GM21528 (cell line): ENCODE data around the gene COLQ.
"Not testable (repeated sequence)": the region's sequence is repeated elsewhere in the genome, so short reads cannot be mapped to it uniquely, and the experiment has no call there.

Source experiments
- ATAC-seq: cut with Tn5 transposase; IDR thresholded peaks from one replicate; pipeline ENCODE4 v1.9.1; 2021; ENCODE audit warnings: mild to moderate bottlenecking, moderate library complexity; ENCODE audit not compliant: unreplicated experiment, low FRiP score

The COLQ gene

DNA sequence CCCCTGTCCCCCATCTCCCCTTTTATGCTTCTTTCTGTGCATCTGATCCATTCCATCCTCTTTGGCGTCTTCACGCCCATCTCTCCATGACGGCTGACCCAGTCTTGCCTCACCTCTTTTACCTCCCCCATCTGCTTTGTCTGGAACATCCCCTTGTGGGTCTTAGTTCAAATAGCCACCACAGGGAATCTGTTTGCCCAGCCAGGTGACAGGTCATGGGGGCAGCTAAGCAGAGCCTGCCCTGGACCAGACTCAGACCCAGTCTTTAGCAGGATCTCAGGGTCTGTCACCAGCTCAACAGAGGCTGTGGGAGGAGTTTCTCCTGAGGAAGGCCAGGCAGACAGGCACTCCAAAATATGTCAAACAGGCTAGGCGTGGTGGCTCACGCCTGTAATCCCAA is 28.1 kb downstream of the COLQ start:
- no peak for ATAC-seq

DNA sequence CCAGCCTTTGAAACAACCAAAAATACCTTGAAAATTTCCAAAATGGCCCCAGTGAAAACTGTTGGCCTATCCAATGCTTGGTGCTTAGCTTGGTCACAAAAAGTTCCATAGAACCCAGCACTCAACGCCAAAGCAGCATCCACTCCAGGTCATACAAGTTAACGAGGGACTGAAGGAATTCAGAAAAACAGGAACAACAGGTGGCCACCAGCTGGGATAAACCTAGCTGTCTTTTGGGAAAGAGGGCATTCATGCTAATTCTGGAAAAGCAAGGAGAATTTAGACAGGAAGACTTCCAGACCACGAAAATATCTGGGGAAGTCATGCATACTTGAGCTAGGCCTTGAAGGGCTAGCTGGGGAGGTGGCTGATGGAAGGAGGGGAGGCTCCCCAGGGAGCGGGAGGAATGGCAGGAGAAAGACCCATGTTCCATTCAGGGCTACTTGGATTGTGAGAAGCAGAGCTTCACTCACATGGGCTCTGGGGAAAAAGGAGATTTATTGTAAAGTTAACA is 28.6 kb downstream of the COLQ start:
- ATAC-seq: no peak

DNA sequence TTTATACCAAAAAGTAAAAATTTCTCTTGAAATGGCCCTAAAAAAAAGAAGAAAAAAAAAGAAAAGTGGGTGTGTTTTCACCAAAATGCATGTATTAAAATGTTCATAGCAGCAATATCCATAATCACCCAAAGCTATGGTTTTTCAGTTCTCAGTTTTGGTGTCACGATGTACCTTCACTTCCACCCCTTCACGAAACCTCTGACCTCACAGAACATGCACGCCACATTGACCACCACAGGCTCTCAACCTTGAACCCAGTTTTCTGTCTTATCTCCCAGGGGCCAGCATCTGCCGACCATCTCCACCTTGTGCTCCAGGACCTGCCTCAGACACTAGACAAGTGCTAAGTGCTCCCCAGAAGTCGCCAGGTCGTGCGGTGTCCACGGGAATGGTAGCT is 30.4 kb downstream of the COLQ start:
- ATAC-seq: no peak

DNA sequence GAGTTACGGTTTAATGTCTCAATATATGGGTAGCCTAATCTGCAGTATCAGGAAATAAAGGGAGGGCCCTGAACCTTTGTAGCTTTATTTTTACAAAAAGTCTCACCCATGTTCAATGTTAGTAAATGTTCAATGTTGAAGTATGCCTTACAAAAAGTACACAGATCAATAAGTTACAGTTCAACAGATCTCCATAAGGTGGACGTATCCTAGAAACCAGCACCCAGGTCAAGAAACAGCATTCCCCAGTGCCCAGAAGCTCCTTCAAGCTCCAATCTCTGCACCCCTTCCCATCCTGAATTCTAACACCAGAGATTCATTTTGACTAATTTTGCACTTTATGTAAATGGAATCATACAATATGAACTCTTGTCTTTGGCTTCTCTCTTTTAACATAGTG is 31.3 kb downstream of the COLQ start:
- no peak for ATAC-seq

DNA sequence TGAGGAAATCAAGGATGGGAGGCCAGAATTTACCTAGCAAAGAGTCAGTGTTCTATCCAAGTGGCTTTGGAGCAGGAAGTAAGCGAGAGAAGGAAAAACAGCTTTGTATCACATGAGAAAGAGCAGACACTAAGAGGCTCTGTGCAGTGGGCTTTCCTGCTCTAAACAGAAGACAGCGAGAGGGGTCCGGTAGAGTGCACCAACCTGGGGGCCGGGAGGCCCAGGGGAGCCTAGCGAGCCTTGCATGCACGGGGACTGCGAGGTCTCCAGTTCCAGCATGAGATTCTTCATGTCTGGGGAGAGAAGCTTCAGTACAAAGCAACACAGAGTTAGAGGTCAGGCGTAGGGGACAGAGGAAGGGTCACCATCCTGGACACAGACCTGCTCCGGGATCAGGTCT is 33.5 kb downstream of the COLQ start:
- no peak for ATAC-seq

DNA sequence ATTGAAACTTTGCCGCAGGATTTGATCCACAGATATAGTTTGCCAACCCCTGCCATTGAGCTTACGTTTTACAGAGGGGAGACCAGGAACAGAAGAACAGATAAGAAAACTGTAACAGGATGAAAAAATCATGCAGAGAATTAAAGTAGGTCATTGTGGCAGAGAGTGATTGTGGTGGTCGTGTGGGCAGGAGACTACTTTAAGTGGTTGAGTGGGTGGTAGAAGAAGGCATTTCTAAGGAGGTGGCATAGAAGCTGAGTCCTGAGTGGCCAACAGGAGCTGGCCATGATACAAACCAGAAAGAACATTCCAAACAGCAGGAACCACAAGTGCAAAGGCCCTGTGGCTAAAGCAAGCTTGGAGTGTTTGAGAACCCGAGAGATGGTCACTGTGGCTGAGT is 34.5 kb downstream of the COLQ start:
- no peak for ATAC-seq

DNA sequence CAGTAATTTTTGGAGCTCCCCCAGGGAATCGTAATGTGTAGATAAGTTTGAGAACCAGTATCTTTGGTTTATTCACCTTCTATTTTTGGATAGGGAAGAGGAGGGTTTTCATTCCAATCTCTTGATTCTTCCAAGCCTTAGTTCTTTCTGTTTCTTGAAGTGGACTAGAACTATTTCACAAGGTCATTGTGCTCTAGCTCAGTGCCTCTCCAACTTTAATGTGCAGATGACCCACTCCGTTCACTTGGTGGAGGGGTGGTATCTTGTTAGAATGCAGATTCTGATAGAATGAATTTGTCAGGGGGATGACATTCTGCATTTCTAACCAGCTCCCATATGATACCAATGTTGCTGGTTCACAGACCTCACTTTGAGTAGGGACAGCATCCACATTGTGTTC is 35.5 kb downstream of the COLQ start:
- ATAC-seq: no peak

DNA sequence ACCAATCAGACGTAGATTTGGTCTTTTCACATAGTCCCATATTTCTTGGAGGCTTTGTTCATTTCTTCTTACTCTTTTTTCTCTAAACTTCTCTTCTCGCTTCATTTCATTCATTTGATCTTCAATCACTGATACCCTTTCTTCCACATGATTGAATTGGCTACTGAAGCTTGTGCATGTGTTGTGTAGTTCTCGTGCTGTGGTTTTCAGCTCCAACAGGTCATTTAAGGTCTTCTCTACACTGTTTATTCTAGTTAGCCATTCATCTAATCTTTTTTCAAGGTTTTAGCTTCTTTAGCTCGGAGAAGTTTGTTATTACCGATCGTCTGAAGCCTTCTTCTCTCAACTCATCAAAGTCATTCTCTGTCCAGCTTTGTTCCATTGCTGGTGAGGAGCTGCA is 37.0 kb downstream of the COLQ start:
- ATAC-seq: not testable (repeated sequence)

DNA sequence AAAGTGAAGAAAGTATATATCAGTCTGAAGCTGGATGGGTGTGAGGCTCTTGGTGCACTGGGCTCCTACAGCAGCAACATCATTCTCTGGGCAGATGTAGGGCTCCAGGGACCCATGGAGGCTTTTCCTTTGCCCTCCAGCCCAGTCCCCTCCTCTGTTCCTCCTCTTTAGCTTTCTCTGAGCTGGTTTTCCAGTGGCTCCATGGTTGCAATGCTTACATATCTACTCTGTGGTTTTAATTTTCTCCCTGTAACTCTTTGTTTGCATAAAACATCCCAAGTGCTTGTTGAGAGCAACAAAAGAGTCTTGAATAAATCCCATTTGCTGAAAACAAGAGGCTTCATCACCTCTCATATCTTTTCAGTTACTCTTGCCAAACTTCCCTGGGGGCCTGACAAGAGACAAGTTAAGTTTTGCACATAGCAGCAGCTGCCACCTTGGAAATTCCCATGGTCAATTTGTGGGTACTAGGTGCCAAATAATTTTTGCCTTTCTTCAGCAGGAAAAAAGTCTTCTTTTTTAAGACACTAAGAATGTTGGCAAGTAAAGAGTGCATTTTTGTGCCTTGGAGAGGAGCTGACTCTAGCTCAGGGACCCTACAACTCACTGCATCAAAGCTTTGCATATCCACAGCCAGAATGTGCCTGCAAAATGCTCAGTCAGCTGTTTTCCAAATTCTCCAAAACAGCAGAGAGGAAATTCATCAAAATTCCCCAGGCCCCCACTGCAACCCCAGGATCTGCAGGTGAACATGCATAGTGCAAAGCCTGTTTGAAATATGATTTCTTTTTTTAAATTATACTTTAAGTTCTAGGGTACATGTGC is 41.9 kb downstream of the COLQ start:
- ATAC-seq: no peak

DNA sequence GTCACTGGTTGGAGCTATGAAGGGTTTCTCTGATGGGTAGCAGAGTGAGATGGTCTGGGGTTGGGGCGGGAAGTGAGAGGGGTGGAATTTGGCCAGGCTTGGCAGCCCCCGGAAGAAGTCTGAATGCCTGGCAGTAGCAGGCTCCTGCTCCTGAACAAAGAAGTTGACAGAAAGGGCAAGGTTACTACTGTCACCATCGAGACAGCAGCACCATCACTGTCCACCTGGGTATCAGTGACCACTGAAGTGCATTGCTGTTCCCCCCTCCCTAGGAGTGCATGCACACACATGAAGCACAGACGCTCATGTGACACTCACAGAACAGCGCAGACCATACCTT is 42.9 kb downstream of the COLQ start:
- no peak for ATAC-seq

DNA sequence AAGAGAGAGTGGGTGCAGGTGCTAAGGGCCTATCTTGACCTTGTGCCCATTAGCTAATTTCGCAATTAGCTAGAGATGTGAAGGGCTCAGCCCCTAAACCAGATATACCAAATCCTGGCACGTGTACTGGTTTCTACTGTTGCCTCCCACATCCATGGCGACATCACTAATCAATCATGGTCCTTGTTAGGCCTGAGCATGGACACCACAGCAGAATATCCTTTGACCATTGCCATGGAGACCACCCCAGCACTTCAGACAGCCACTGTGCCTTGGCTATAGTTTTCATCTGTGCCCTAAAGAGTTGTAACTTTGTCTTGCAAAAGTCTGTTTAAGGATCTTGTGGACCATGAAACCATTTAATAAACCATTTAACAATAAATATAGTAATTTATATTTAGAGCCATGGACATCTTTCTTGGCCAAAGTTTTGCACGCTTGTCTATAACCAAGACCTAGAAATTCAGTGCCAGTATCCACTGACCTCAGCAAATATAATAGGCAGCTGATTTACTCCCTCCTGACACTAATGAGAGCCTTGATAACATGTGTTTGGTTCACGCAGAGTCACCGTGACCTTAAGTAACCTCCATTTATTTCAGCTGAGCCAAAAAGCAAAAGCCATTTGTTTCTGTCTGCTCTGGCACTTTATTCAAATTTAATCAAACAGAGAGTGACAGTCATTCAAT is 43.4 kb downstream of the COLQ start:
- ATAC-seq: no peak

DNA sequence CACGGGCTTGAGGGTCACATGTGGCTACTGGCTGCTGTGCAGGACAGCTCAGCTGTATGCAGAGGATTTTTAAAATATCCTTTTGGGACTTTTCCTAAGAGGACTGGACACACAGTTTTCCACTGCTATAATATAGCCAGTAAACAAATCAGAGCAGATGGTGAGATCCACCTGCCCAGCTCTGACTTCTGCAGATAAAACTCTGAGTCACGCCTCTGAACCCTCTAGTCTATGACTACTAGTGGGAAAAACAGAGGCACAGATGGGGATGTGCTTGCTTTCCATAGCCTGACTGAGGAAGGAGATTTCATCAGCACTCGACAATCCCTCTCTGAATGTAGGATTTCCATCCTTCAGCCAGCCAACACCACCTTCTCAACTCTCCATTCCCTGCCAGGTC is 45.1 kb downstream of the COLQ start:
- no peak for ATAC-seq

DNA sequence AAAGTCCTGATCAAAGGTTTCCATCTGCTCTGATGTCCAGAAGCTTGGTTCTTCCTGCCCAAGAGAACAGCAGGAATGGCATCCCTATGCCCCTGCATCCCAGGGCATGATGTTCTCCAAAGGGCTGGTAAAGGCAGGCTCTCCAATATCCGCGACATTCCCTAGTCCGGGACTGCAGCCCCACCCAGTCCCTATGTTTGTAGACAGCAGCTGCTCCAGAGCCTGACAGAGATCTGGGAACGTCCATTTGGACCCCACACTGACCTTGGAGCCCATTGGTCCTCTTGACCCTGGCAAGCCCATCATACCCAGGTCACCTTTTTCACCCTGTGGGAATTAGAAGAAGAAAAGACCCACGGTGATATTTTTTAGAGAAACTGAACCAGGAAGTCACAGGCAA is 46.3 kb downstream of the COLQ start:
- ATAC-seq: no peak

DNA sequence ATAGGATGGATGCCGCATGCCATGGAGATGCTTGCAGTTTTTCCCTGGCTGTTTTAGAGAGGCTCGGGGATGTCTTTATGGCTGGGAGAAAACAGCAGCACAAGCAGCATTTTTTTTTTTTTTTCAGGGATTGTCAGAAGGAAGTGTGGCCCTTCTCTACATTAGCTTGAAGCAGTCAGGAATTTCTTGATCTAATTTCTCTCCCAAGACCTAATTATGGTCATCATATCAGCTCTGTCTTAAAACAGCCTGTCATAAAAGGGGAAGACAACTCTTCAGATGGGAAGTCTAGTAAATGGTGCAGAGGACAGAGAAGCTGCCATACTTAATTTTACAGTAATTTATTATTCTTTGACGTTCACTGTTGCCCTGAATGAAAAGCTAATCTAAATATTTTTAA is 49.6 kb downstream of the COLQ start:
- ATAC-seq: no peak

DNA sequence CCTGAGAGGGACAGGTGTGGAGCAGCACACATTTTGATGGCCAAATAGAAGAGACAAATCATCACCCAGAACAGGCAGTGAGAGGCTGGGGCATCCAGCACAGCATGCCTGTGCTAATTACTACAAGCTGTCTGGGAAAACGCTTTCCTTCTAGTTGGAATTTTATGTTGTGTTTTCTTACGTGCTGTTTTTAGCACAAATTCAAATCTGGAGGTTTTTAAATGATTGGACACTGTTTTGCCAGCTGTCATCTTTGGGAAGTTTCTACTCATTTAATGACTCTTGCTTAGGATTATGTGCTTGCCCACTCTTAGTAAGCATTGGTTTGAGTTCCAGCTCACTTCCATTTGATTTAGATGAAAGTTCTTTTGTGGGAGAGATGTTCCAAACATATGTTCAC is 50.7 kb downstream of the COLQ start:
- ATAC-seq: no peak

DNA sequence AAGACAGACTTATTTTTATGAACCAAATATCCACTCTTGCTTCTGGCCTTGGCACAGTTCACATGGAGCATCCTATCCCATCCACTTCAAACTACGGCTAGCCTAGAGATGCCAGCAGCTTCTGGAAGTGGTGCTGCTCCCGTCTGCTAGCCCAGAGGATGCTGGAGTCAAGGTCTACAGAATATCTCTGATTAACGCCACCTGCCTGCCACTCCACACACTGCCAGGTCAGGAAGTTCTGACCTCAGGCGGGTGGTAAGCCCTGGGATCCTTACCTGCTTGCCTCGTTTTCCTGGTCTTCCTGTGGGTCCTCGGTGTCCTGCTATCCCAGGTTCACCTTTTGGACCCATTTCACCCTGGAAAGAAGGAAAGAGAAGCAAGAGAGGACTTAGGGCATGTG is 51.2 kb downstream of the COLQ start:
- no peak for ATAC-seq

DNA sequence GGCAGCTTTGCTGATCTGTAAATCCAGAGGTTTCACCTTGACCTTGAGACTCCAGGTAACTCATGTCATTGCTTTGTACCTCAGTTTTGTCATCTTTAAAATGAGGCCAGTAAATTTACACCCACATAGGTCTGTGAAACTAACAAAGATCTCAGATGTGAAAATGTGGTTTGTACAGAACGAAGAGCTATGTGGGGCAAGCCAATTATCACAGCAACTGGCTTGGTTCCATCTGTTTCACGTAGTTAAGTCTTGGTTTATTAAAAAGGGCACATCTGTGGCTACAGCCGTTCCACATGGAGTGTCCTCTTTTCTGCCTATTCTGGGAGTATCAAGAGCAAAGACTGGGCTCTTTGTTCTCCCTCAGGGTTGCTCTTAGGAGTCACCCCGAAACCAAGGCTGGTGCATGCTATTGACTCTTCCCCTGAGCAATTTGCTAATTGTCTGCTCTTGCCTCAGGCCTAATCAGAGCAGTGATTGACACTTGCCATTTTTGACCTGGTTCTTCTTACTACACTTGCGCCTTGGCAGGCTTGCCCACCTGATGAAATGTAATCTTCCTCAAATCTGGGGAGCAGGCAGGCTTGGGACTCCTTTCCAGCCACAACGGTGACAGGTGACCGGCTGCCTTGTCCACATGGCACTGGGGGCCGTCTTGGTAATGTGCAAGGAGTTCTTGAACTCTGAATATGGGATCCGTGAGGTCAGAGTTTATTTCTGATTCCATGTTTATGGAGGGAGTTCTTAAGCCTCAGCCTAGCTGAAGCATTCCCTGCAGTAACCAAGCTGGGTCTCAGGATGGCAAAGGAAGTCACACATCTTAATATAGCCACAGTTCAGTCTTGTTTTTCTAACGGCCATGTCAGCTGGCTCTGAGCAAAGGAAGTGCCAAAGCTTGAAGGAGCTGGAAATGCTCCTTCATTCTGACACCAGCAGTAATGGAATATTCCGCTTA is 54.0 kb downstream of the COLQ start:
- ATAC-seq: no peak

DNA sequence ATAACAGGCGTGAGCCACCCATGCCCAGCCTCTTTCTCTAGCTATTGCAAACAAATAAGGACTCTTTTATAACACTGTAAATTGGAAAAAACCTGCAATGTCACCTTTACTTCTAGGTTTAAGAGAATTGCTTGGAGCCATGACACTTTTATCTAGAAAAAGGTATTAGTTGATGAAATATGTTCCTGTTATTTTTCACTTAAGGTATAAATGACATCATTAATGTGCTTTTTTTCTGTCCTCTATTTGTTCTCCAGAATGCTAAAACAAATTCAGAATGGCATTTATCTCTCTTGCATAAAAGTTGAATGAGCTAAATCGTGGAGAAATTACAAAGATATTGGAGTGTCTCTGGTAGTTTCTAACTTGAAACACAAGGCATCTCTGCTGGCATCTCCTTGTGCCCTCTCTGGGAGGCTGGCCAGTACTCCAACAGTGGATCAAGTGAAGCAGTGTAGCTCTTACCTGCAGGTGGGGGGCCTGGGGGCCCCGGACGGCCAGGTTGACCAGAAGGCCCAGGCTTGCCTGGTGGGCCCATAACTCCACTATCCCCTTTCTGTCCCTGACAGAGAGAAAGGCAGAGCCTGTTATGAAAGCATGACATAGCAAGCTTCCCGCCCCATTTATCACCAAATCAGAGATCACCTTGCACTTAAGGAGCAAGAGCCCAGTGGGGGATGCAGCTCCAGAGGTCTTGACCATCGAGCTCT is 55.5 kb downstream of the COLQ start:
- ATAC-seq: no peak

DNA sequence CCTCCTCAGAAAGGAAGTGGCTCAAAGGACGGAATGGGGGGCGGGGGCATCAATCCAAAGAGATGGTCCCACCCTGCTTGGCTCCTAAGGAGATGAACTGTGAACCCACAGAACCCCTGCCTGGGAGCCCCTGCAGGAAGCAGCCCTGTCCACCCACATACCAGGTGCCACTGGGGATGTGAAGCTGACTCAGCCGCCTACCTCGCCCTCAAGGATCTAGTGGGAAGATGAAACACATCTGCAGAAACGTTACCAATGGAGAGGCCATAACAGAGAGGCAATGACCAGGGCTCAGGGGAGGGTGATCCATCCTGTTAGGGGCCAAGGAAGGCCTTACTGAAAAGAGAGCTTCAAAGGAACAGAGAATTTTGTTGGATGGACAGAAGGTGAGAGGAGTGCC is 59.1 kb downstream of the COLQ start:
- ATAC-seq: no peak

DNA sequence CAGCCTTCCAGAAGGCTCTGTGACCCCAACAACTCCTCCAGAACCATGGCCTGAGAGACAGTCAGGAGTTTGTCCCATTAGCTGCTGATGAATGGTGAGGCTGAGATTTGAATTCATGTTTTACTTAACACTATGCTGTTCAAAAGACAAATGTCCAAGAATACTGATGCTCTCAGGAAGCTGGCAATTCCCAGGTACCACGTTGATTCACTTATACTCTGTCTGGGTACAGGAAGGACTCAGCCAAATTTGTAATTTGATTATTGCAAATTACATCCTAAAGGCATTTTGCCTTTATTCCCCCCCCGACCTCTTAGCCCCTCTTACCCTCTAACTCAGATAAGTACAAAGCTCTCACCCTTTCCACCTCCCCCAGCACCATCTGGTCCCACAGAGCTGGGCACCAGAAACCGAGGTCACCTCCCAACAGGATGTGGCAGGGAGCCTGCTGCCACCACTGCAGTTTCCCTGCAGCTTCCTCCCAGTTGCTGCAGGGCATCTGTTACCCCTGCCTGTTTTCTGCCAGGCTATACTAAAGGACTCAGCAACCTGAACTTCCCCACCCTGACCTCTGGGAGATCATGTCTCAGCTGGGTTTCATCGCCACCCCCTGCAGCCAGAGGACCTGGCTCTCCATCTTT is 60.5 kb downstream of the COLQ start:
- ATAC-seq: no peak
